HL-60/S4 treated with phorbol 12-myristate 13-acetate at 8.2 ng/mL for 4 days and 3 days (cell line): ENCODE data around the gene VSTM2A.

ENCODE experiments used
- in situ Hi-C: fragments of 300-500 bp; cut with MboI; formaldehyde crosslinking; loops from 2 replicates; pipeline ENCODE4 v1.15.0; 2022; ENCODE audit warnings: low sequenced_read_pairs

VSTM2A gene

GRCh38 chr7:54615537-54615936, 73.4 kb downstream of the VSTM2A start:
- in situ Hi-C loops = no loop called here
